Activated CD8-positive, alpha-beta T cell treated with anti-CD3 and anti-CD28 coated beads for 36 hours (primary cell): ENCODE measurements around the gene ZNF678. TPM values are rescaled to one million over a fixed set of nuclear protein-coding genes. Genes with fewer than 3 reads are reported as not detected.
"Not testable (repeated sequence)": the region's sequence is repeated elsewhere in the genome, so short reads cannot be mapped to it uniquely, and the experiment has no call there.

Source experiments
- ATAC-seq: fragments of 200-7000 bp; cut with Tn5 transposase; one replicate; pipeline ENCODE4 v1.10.0; 2021; ENCODE audit warnings: mild to moderate bottlenecking, moderate library complexity
- CTCF ChIA-PET: fragments of 350-600 bp; sonication (Branson Sonifier 250); formaldehyde crosslinking; loops from one replicate; lab custom pipeline; 2021; ENCODE audit warnings: antibody characterized with exemption; lab: Charles Lee
- POLR2A ChIA-PET: fragments of 350-600 bp; sonication (Branson Sonifier 250); formaldehyde crosslinking; loops from one replicate; lab custom pipeline; 2021; ENCODE audit warnings: antibody characterized with exemption; lab: Charles Lee
- DNase-seq: peaks from one replicate; pipeline ENCODE4 v3.0.0-alpha.2; 2020
- H3K27ac Mint-ChIP-seq: one replicate; pipeline ENCODE4 v1.8.0; 2021; ENCODE audit warnings: mild to moderate bottlenecking, mixed read lengths
- H3K27me3 Mint-ChIP-seq: one replicate; pipeline ENCODE4 v1.8.0; 2021; ENCODE audit warnings: mixed read lengths
- H3K36me3 Mint-ChIP-seq: one replicate; pipeline ENCODE4 v1.8.0; 2021; ENCODE audit warnings: low read depth, mixed read lengths
- H3K4me1 Mint-ChIP-seq: one replicate; pipeline ENCODE4 v1.8.0; 2021; ENCODE audit warnings: low read depth, mixed read lengths
- H3K4me3 Mint-ChIP-seq: one replicate; pipeline ENCODE4 v1.8.0; 2021; ENCODE audit warnings: mild to moderate bottlenecking, moderate library complexity, mixed read lengths
- H3K9me3 Mint-ChIP-seq: one replicate; pipeline ENCODE4 v1.8.0; 2021; ENCODE audit warnings: mixed read lengths
- CTCF ChIP-seq: fragments of 200-600 bp; IDR thresholded peaks from one replicate; pipeline ENCODE4 v1.8.0; 2022; ENCODE audit warnings: antibody characterized with exemption, mild to moderate bottlenecking
- intact Hi-C: fragments of 100-400 bp; cut with micrococcal nuclease; formaldehyde crosslinking; loops from one replicate; pipeline ENCODE4 v1.10.0; 2022
- total RNA-seq, 2 experiments: library from RNA; stranded (reverse); gene quantifications; one replicate each; pipeline ENCODE4 v1.2.3, GENCODE V29; 2021

Gene ZNF678
- total RNA-seq, 2 experiments from 2014 or later = 6.7 to 7.4 TPM

GRCh38 chr1:227662933-227663332 is 99.6 kb downstream of the ZNF678 start:
- CTCF ChIA-PET = no interaction called here
- Mint-ChIP-seq H3K27me3 (no peaks in the 10 kb centered on the region), H3K36me3 (peaks cover 52% of the 10 kb centered on the region), H3K27ac (no peak overlapping the region), H3K4me1 (no peaks in the 10 kb centered on the region), H3K4me3 (no peak overlapping the region), H3K9me3 (peaks cover 74% of the 10 kb centered on the region)
- no peak for TF ChIP-seq CTCF
- ATAC-seq (no peak), DNase-seq (no peak)
- POLR2A ChIA-PET = no interaction called here
- intact Hi-C loops = no loop called here

- no peak for DNase-seq
- Mint-ChIP-seq H3K27ac (no peak overlapping the region), H3K36me3 (peaks cover 36% of the 10 kb centered on the region), H3K4me1 (no peaks in the 10 kb centered on the region), H3K9me3 (peaks cover 74% of the 10 kb centered on the region), H3K27me3 (no peaks in the 10 kb centered on the region), H3K4me3 (no peak overlapping the region)
- intact Hi-C loops = no loop called here
- ChIA-PET CTCF (no interaction called here), POLR2A (no interaction called here)
- ATAC-seq = no peak
- no peak for TF ChIP-seq CTCF
Observed at GRCh38 chr1:227666286-227666685, 102.9 kb downstream of the ZNF678 start.

- H3K9me3 Mint-ChIP-seq = peaks cover 64% of the 10 kb centered on the region
- no peak for TF ChIP-seq CTCF
- no peak for ATAC-seq
- no peak overlapping the region for H3K27ac Mint-ChIP-seq
- no peaks in the 10 kb centered on the region for H3K4me1 Mint-ChIP-seq
- ChIA-PET CTCF (no interaction called here), POLR2A (no interaction called here)
- no peaks in the 10 kb centered on the region for H3K27me3 Mint-ChIP-seq
- no peak overlapping the region for H3K4me3 Mint-ChIP-seq
- intact Hi-C loops = no loop called here
- no peak for DNase-seq
- peaks cover 32% of the 10 kb centered on the region for H3K36me3 Mint-ChIP-seq
Observed at GRCh38 chr1:227673441-227673840, 110.1 kb downstream of the ZNF678 start.

GRCh38 chr1:227685807-227686206 is 122.5 kb downstream of the ZNF678 start:
- TF ChIP-seq CTCF = no peak
- intact Hi-C loops = no loop called here
- Mint-ChIP-seq H3K4me3 (no peak overlapping the region), H3K4me1 (no peaks in the 10 kb centered on the region), H3K9me3 (peaks cover 60% of the 10 kb centered on the region), H3K27me3 (no peaks in the 10 kb centered on the region), H3K36me3 (no peaks in the 10 kb centered on the region), H3K27ac (no peak overlapping the region)
- ATAC-seq (no peak), DNase-seq (no peak)
- ChIA-PET CTCF (no interaction called here), POLR2A (no interaction called here)

- H3K27me3 Mint-ChIP-seq = peaks cover 2% of the 10 kb centered on the region
- CTCF ChIA-PET = no interaction called here
- DNase-seq (no peak), ATAC-seq (no peak)
- intact Hi-C loops = no loop called here
- peaks cover 12% of the 10 kb centered on the region for H3K36me3 Mint-ChIP-seq
- POLR2A ChIA-PET = no interaction called here
- no peak for TF ChIP-seq CTCF
- no peak overlapping the region for H3K27ac Mint-ChIP-seq
- H3K9me3 Mint-ChIP-seq = peaks cover 49% of the 10 kb centered on the region
- no peaks in the 10 kb centered on the region for H3K4me1 Mint-ChIP-seq
- H3K4me3 Mint-ChIP-seq = no peak overlapping the region
Observed at GRCh38 chr1:227697321-227697864, 134.0 kb downstream of the ZNF678 start.

- H3K4me3 Mint-ChIP-seq, CTCF ChIA-PET, DNase-seq, H3K27me3 Mint-ChIP-seq, POLR2A ChIA-PET, H3K4me1 Mint-ChIP-seq, ATAC-seq, H3K27ac Mint-ChIP-seq, intact Hi-C loops: not testable (repeated sequence)
- Mint-ChIP-seq H3K36me3 (peaks cover 14% of the 10 kb centered on the region), H3K9me3 (peaks cover 52% of the 10 kb centered on the region)
Observed at GRCh38 chr1:227701631-227702030, 138.3 kb downstream of the ZNF678 start.
